ENCODE results near the gene SKIDA1. TPM values are rescaled to one million over a fixed set of nuclear protein-coding genes. Genes with fewer than 3 reads are reported as not detected.

The SKIDA1 gene
- total RNA-seq, 1 experiment from 2014 or later = 9.4 TPM

DNA sequence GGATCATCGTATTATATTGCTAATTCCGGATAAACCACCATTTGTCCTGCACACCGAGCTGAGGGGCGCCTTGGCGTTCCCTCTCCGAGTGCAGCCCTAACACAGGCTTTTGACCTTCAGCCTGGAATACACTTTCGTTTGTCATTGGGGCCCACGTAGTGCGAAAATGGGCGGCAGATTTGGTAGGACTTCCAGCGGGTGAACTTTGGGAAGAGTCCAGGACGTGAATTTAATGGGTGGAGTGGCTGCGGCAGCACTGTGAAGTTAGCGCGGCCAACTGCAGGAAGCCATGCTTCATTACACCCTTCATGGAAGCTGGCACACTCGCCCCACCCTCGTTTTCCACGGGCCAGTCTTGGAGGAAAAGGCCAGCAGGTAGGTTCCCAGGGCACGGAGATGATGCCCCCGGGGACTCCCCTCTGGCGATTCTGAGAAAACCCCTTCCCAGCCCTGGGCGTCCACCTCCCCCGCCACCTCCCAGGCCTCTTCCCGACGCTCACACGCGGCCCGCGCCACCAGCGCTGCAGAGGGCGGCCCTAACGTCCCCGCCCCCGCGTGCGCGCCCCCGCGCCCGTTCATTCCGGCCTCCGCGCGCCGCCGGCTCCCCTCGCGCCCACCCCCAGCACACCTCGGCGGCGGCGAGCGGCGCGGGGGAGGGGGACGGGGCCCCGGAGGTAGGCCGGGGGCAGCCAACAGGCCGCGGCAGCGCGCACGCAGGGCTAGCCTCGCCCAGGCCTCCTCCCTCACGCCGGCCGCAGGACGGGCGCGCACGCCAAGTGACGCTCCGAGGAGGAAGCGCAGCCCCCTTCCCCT is 8.2 kb upstream of the SKIDA1 start, which contains the start of gene MLLT10 (continued):
- TF ChIP-seq, protein P1, sequence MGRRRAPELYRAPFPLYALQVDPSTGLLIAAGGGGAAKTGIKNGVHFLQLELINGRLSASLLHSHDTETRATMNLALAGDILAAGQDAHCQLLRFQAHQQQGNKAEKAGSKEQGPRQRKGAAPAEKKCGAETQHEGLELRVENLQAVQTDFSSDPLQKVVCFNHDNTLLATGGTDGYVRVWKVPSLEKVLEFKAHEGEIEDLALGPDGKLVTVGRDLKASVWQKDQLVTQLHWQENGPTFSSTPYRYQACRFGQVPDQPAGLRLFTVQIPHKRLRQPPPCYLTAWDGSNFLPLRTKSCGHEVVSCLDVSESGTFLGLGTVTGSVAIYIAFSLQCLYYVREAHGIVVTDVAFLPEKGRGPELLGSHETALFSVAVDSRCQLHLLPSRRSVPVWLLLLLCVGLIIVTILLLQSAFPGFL (CRISPR knock-in tag; IDR thresholded peaks at IDR 0.05; ENCODE audit: borderline replicate concordance) = peak; percentile 57; the same call in 1 of the 2 replicates
- TF ChIP-seq SOX15 (CRISPR knock-in tag; IDR thresholded peaks at IDR 0.05) (no peak), CBFB (CRISPR knock-in tag; IDR thresholded peaks at IDR 0.05; ENCODE audit: low read depth) (no peak), ATF6 (CRISPR knock-in tag; IDR thresholded peaks at IDR 0.05) (no peak), CREB1 (CRISPR knock-in tag; IDR thresholded peaks at IDR 0.05) (no peak), ATF3 (CRISPR knock-in tag; conservative IDR thresholded peaks at IDR 0.05) (no peak), MXD4 (CRISPR knock-in tag; IDR thresholded peaks at IDR 0.05; ENCODE audit: borderline replicate concordance) (no peak), SP1 (CRISPR knock-in tag; conservative IDR thresholded peaks at IDR 0.05) (peak; percentile 84), E2F5 (CRISPR knock-in tag; IDR thresholded peaks at IDR 0.05) (peak; percentile 53; the same call in 1 of the 2 replicates), TCF7 (CRISPR knock-in tag; IDR thresholded peaks at IDR 0.05; ENCODE audit: low read depth) (no peak)
- TF ChIP-seq, protein P2, sequence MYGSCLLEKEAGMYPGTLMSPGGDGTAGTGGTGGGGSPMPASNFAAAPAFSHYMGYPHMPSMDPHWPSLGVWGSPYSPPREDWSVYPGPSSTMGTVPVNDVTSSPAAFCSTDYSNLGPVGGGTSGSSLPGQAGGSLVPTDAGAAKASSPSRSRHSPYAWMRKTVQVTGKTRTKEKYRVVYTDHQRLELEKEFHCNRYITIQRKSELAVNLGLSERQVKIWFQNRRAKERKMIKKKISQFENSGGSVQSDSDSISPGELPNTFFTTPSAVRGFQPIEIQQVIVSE (CRISPR knock-in tag; IDR thresholded peaks at IDR 0.05; ENCODE audit: borderline replicate concordance) = no peak
- TF ChIP-seq, protein P3, sequence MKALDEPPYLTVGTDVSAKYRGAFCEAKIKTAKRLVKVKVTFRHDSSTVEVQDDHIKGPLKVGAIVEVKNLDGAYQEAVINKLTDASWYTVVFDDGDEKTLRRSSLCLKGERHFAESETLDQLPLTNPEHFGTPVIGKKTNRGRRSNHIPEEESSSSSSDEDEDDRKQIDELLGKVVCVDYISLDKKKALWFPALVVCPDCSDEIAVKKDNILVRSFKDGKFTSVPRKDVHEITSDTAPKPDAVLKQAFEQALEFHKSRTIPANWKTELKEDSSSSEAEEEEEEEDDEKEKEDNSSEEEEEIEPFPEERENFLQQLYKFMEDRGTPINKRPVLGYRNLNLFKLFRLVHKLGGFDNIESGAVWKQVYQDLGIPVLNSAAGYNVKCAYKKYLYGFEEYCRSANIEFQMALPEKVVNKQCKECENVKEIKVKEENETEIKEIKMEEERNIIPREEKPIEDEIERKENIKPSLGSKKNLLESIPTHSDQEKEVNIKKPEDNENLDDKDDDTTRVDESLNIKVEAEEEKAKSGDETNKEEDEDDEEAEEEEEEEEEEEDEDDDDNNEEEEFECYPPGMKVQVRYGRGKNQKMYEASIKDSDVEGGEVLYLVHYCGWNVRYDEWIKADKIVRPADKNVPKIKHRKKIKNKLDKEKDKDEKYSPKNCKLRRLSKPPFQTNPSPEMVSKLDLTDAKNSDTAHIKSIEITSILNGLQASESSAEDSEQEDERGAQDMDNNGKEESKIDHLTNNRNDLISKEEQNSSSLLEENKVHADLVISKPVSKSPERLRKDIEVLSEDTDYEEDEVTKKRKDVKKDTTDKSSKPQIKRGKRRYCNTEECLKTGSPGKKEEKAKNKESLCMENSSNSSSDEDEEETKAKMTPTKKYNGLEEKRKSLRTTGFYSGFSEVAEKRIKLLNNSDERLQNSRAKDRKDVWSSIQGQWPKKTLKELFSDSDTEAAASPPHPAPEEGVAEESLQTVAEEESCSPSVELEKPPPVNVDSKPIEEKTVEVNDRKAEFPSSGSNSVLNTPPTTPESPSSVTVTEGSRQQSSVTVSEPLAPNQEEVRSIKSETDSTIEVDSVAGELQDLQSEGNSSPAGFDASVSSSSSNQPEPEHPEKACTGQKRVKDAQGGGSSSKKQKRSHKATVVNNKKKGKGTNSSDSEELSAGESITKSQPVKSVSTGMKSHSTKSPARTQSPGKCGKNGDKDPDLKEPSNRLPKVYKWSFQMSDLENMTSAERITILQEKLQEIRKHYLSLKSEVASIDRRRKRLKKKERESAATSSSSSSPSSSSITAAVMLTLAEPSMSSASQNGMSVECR (CRISPR knock-in tag; IDR thresholded peaks at IDR 0.05; ENCODE audit: borderline replicate concordance) = no peak
- TF ChIP-seq, protein P4, sequence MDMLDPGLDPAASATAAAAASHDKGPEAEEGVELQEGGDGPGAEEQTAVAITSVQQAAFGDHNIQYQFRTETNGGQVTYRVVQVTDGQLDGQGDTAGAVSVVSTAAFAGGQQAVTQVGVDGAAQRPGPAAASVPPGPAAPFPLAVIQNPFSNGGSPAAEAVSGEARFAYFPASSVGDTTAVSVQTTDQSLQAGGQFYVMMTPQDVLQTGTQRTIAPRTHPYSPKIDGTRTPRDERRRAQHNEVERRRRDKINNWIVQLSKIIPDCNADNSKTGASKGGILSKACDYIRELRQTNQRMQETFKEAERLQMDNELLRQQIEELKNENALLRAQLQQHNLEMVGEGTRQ (CRISPR knock-in tag; IDR thresholded peaks at IDR 0.05) = peak; percentile 32; the same call in 1 of the 2 replicates
